Gastrocnemius medialis (tissue), 4 donors: Measurements from ENCODE around the gene PPP1CA.

Experiments used
- CTCF ChIP-seq, 5 experiments: fragments of 450-650 bp in 3 of 5; fragments of 200-600 bp in 2 of 5; sonication (generic) in 2 of 5; IDR thresholded peaks in 4 of 5; conservative IDR thresholded peaks in 1 of 5; 1 replicate in 4 of 5; 2 replicates in 1 of 5; pipeline ENCODE4 v1.5.1; 2016 to 2019; ENCODE audit warnings: antibody characterized with exemption in 5 of 5, mild to moderate bottlenecking in 3 of 5, moderate library complexity in 3 of 5
- POLR2A ChIP-seq, 2 donors: fragments of 450-650 bp; IDR thresholded peaks; one replicate each; pipeline ENCODE4 v1.6.1; 2017; ENCODE audit warnings: antibody characterized with exemption in 2 of 2, mild to moderate bottlenecking in 2 of 2, moderate library complexity in 2 of 2

GRCh38 chr11:67409261-67409666, 7.6 kb upstream of the PPP1CA start:
- TF ChIP-seq CTCF (IDR thresholded peaks at IDR 0.05 in 4 of 5, conservative IDR thresholded peaks at IDR 0.05 in 1 of 5) (no peak), POLR2A (IDR thresholded peaks at IDR 0.05) (no peak)
